ENCODE results near the gene RUVBL1.

The RUVBL1 gene

GRCh38 chr3:128082546-128082945, 41.1 kb downstream of the RUVBL1 start:
- no peak for DNase-seq

GRCh38 chr3:128081846-128082245, 41.8 kb downstream of the RUVBL1 start:
- peak; percentile 29 to 53 (median 47) for DNase-seq

GRCh38 chr3:128081226-128081625, 42.4 kb downstream of the RUVBL1 start:
- no peak for DNase-seq

- peak; percentile 70 to 82 (median 78) for DNase-seq
Observed at GRCh38 chr3:128080323-128081080, 43.1 kb downstream of the RUVBL1 start.

GRCh38 chr3:128079823-128080222, 43.8 kb downstream of the RUVBL1 start:
- DNase-seq: no peak

GRCh38 chr3:128078875-128079274, 44.7 kb downstream of the RUVBL1 start:
- no peak for DNase-seq

- no peak for DNase-seq
Observed at GRCh38 chr3:128078322-128078721, 45.3 kb downstream of the RUVBL1 start.

- no peak for DNase-seq
Observed at GRCh38 chr3:128077665-128078064, 45.9 kb downstream of the RUVBL1 start.

GRCh38 chr3:128077202-128077624, 46.4 kb downstream of the RUVBL1 start:
- DNase-seq: peak; percentile 60 to 67 (median 61)

GRCh38 chr3:128076483-128077201, 47.0 kb downstream of the RUVBL1 start:
- peak; percentile 51 to 78 (median 63) for DNase-seq

GRCh38 chr3:128075522-128076482, 47.8 kb downstream of the RUVBL1 start:
- peak; percentile 90 to 98 (median 95) for DNase-seq

- DNase-seq: peak in 2 of 3 donors; percentile 15 to 27
Observed at GRCh38 chr3:128074851-128075521, 48.6 kb downstream of the RUVBL1 start.

- DNase-seq: no peak
Observed at GRCh38 chr3:128073807-128074206, 49.8 kb downstream of the RUVBL1 start.

- DNase-seq: no peak
Observed at GRCh38 chr3:128073185-128073725, 50.4 kb downstream of the RUVBL1 start.

- DNase-seq: no peak
Observed at GRCh38 chr3:128072454-128073184, 51.0 kb downstream of the RUVBL1 start.

- DNase-seq: no peak
Observed at GRCh38 chr3:128071771-128072453, 51.7 kb downstream of the RUVBL1 start.

GRCh38 chr3:128070898-128071591, 52.6 kb downstream of the RUVBL1 start:
- DNase-seq: no peak

GRCh38 chr3:128069271-128069670, 54.3 kb downstream of the RUVBL1 start:
- no peak for DNase-seq

- DNase-seq: peak; percentile 58 to 67 (median 61)
Observed at GRCh38 chr3:128068156-128068620, 55.4 kb downstream of the RUVBL1 start.

GRCh38 chr3:128067489-128067888, 56.1 kb downstream of the RUVBL1 start:
- DNase-seq: no peak

Measured in suppressor macrophage treated with lipopolysaccharide for 1 hour (primary cell).